H1 (cell line): ENCODE data around the gene CREG2. TPM values are rescaled to one million over a fixed set of nuclear protein-coding genes. Genes with fewer than 3 reads are reported as not detected.

ENCODE experiments used
- CTCF ChIA-PET: fragments of 300-600 bp; sonication (Branson Sonifier 250); formaldehyde crosslinking; loops from one replicate; lab custom pipeline; 2021; ENCODE audit not compliant: partially characterized antibody; lab: Charles Lee
- POLR2A ChIA-PET: fragments of 300-600 bp; sonication (Branson Sonifier 250); formaldehyde crosslinking; loops from one replicate; lab custom pipeline; 2021; ENCODE audit warnings: inconsistent platforms; ENCODE audit not compliant: partially characterized antibody; lab: Charles Lee
- DNase-seq, 2 experiments: peaks; one replicate each; pipeline versions ENCODE4 v3.0.0 to v3.0.0-alpha.2; 2010 to 2022; ENCODE audit warnings: low spot score in 2 of 2, low read depth in 1 of 2, mixed read lengths in 1 of 2
- FAIRE-seq: peaks from 2 replicates; lab custom pipeline; 2011; peaks lifted over from hg19 to GRCh38; lab: Jason Lieb, UNC
- H2AFZ ChIP-seq: 2 replicates; pipeline ENCODE4 v1.8.1; 2012; ENCODE audit warnings: low read length, inconsistent platforms
- H2AK5ac ChIP-seq: 2 replicates; pipeline ENCODE4 v1.6.1; 2013; ENCODE audit warnings: low read depth, low read length
- H2BK120ac ChIP-seq: replicated peaks from 2 replicates; pipeline ENCODE3; 2013; ENCODE audit warnings: low read depth, low read length, inconsistent platforms
- H2BK12ac ChIP-seq: 2 replicates; pipeline ENCODE4 v1.6.1; 2013; ENCODE audit warnings: low read depth, low read length
- H2BK15ac ChIP-seq: 2 replicates; pipeline ENCODE4 v1.6.1; 2013; ENCODE audit warnings: low read length
- H2BK20ac ChIP-seq: 2 replicates; pipeline ENCODE4 v1.6.1; 2013; ENCODE audit warnings: low read length
- H2BK5ac ChIP-seq: 2 replicates; pipeline ENCODE4 v1.6.1; 2013; ENCODE audit warnings: low read depth, low read length
- H3K14ac ChIP-seq: 2 replicates; pipeline ENCODE4 v1.6.1; 2013; ENCODE audit warnings: inconsistent platforms; ENCODE audit not compliant: insufficient read length
- H3K18ac ChIP-seq: 2 replicates; pipeline ENCODE4 v1.6.1; 2013; ENCODE audit warnings: low read length; ENCODE audit errors: extremely low read depth
- H3K23ac ChIP-seq: 2 replicates; pipeline ENCODE4 v1.6.1; 2013; ENCODE audit warnings: inconsistent platforms; ENCODE audit not compliant: insufficient read length
- H3K23me2 ChIP-seq: 2 replicates; pipeline ENCODE4 v1.6.1; 2013; ENCODE audit warnings: low read depth, low read length
- H3K27ac ChIP-seq: 2 replicates; pipeline ENCODE4 v1.6.1; 2011; ENCODE audit warnings: low read depth, low read length, inconsistent platforms
- H3K27me3 ChIP-seq, 4 experiments: replicated peaks in 1 of 4; 1 replicate in 1 of 4; 2 replicates in 3 of 4; pipeline versions ENCODE4 v1.6.1 to v1.8.1; 2011 to 2013; ENCODE audit warnings: low read length in 3 of 4, mild to moderate bottlenecking in 3 of 4, inconsistent platforms in 2 of 4, mixed read lengths in 2 of 4, moderate library complexity in 1 of 4; ENCODE audit not compliant: control insufficient read depth in 3 of 4, insufficient read depth in 3 of 4; ENCODE audit errors: extremely low read depth in 1 of 4
- H3K36me3 ChIP-seq, 4 experiments: 2 replicates each; pipeline versions ENCODE4 v1.6.1 to v1.8.1; 2011 to 2013; ENCODE audit warnings: mild to moderate bottlenecking in 4 of 4, low read length in 3 of 4, moderate library complexity in 2 of 4, control low read depth in 1 of 4, inconsistent platforms in 1 of 4; ENCODE audit not compliant: insufficient read depth in 4 of 4, control insufficient read depth in 2 of 4
- H3K4ac ChIP-seq: replicated peaks from 2 replicates; pipeline ENCODE3; 2013; ENCODE audit warnings: low read length, low read depth, mixed read lengths, inconsistent platforms; ENCODE audit not compliant: insufficient read length
- H3K4me1 ChIP-seq, 4 experiments: replicated peaks in 1 of 4; 1 replicate in 1 of 4; 2 replicates in 3 of 4; pipeline versions ENCODE4 v1.6.1 to v1.8.1; 2011 to 2013; ENCODE audit warnings: low read length in 3 of 4, inconsistent platforms in 2 of 4, mixed read lengths in 1 of 4; ENCODE audit not compliant: insufficient read depth in 4 of 4, control insufficient read depth in 3 of 4
- H3K4me2 ChIP-seq, 2 experiments: 2 replicates each; pipeline versions ENCODE4 v1.6.1 to v1.8.1; 2011 to 2013; ENCODE audit warnings: low read depth in 2 of 2, low read length in 2 of 2, control low read depth in 1 of 2, inconsistent platforms in 1 of 2, mild to moderate bottlenecking in 1 of 2; ENCODE audit not compliant: insufficient read depth in 1 of 2
- H3K4me3 ChIP-seq, 4 experiments: fragments of 200-600, 300-600 bp in 1 of 4; sonication (generic), shearing (Covaris generic), sonication (Bioruptor Twin) in 1 of 4; 2 replicates each; pipeline versions ENCODE4 v1.5.1 to v1.8.1; 2011 to 2016; ENCODE audit warnings: low read length in 4 of 4, low read depth in 3 of 4, control low read depth in 2 of 4, inconsistent platforms in 2 of 4, mild to moderate bottlenecking in 2 of 4, mixed read lengths in 1 of 4, moderate library complexity in 1 of 4; ENCODE audit not compliant: insufficient read depth in 2 of 4; ENCODE audit errors: extremely low read depth in 1 of 4
- H3K56ac ChIP-seq: replicated peaks from 2 replicates; pipeline ENCODE3; 2013; ENCODE audit warnings: low read depth, mild to moderate bottlenecking, mixed read lengths, low read length, inconsistent platforms; ENCODE audit not compliant: insufficient read length
- H3K79me1 ChIP-seq: 2 replicates; pipeline ENCODE4 v1.6.1; 2013; ENCODE audit warnings: low read depth, low read length, control low read depth
- H3K79me2 ChIP-seq, 2 experiments: 2 replicates each; pipeline versions ENCODE4 v1.6.1 to v1.8.1; 2012 to 2013; ENCODE audit warnings: low read length in 2 of 2, mild to moderate bottlenecking in 2 of 2, inconsistent platforms in 1 of 2; ENCODE audit not compliant: insufficient read depth in 2 of 2, control insufficient read depth in 1 of 2
- H3K9ac ChIP-seq, 4 experiments: replicated peaks in 1 of 4; 1 replicate in 1 of 4; 2 replicates in 3 of 4; pipeline versions ENCODE4 v1.6.1 to v1.8.1; 2011 to 2013; ENCODE audit warnings: low read depth in 3 of 4, low read length in 3 of 4, control low read depth in 2 of 4, mild to moderate bottlenecking in 2 of 4, moderate library complexity in 2 of 4, inconsistent platforms in 1 of 4; ENCODE audit errors: extremely low read depth in 1 of 4
- H3K9me3 ChIP-seq, 2 experiments: 2 replicates each; pipeline versions ENCODE4 v1.6.1 to v1.8.1; 2012 to 2013; ENCODE audit warnings: mild to moderate bottlenecking in 2 of 2, moderate library complexity in 2 of 2, control low read depth in 1 of 2, inconsistent platforms in 1 of 2, low read depth in 1 of 2, low read length in 1 of 2, mixed read lengths in 1 of 2; ENCODE audit not compliant: insufficient read depth in 2 of 2
- H4K20me1 ChIP-seq, 2 experiments: replicated peaks in 1 of 2; 2 replicates each; pipeline versions ENCODE3 to v1.8.1; 2011 to 2013; ENCODE audit warnings: inconsistent platforms in 2 of 2, low read length in 2 of 2, mild to moderate bottlenecking in 1 of 2; ENCODE audit not compliant: insufficient read depth in 2 of 2, control insufficient read depth in 1 of 2
- H4K5ac ChIP-seq: 2 replicates; pipeline ENCODE4 v1.6.1; 2013; ENCODE audit warnings: low read length, low read depth, mixed read lengths, inconsistent platforms; ENCODE audit not compliant: insufficient read length
- H4K8ac ChIP-seq: 2 replicates; pipeline ENCODE4 v1.8.0; 2013; ENCODE audit warnings: mild to moderate bottlenecking, moderate library complexity, low read length, inconsistent platforms; ENCODE audit not compliant: insufficient read depth; ENCODE audit errors: extremely low read depth
- H4K91ac ChIP-seq: replicated peaks from 2 replicates; pipeline ENCODE3; 2013; ENCODE audit warnings: low read length, mixed read lengths, inconsistent platforms; ENCODE audit not compliant: insufficient read length
- ASH2L ChIP-seq: fragments of 200-600, 300-600 bp; sonication (generic); IDR thresholded peaks from one replicate; pipeline ENCODE4 v1.7.1; 2017; ENCODE audit warnings: low read length
- BACH1 ChIP-seq: IDR thresholded peaks from 2 replicates; pipeline ENCODE4 v1.6.1; 2012; ENCODE audit warnings: low read length, improper control_type of control experiment
- BCL11A ChIP-seq, 2 experiments: IDR thresholded peaks; one replicate each; pipeline ENCODE4 v1.6.1; 2011; ENCODE audit warnings: low read depth in 2 of 2, low read length in 2 of 2, mild to moderate bottlenecking in 2 of 2
- JUN ChIP-seq: IDR thresholded peaks from 2 replicates; pipeline ENCODE4 v1.6.1; 2011; ENCODE audit warnings: low read depth, mild to moderate bottlenecking, improper control_type of control experiment, low read length
- RFX5 ChIP-seq: IDR thresholded peaks from 2 replicates; pipeline ENCODE4 v1.6.1; 2011; ENCODE audit warnings: low read depth, low read length, improper control_type of control experiment, borderline replicate concordance
- RXRA ChIP-seq: IDR thresholded peaks from 2 replicates; pipeline ENCODE4 v1.6.1; 2011; ENCODE audit warnings: low read depth, mild to moderate bottlenecking, low read length, moderate library complexity; ENCODE audit not compliant: insufficient read depth
- SIRT6 ChIP-seq: IDR thresholded peaks from one replicate; pipeline ENCODE4 v1.7.1; 2012; ENCODE audit warnings: low read length, inconsistent platforms
- SIX5 ChIP-seq: IDR thresholded peaks from 2 replicates; pipeline ENCODE4 v1.6.1; 2011; ENCODE audit warnings: mild to moderate bottlenecking, low read depth, low read length
- SP1 ChIP-seq: IDR thresholded peaks from 2 replicates; pipeline ENCODE4 v1.6.1; 2011; ENCODE audit warnings: low read depth, low read length
- SUZ12 ChIP-seq: fragments of 200-600 bp; sonication (generic); IDR thresholded peaks from 2 replicates; pipeline ENCODE4 v1.6.1; 2012; ENCODE audit warnings: mild to moderate bottlenecking, inconsistent platforms, low read length, moderate library complexity, mixed read lengths
- TAF1 ChIP-seq: IDR thresholded peaks from 2 replicates; pipeline ENCODE4 v1.6.1; 2011; ENCODE audit warnings: mild to moderate bottlenecking, low read depth, low read length
- TBP ChIP-seq: IDR thresholded peaks from 2 replicates; pipeline ENCODE4 v1.6.1; 2011; ENCODE audit warnings: low read depth, low read length, improper control_type of control experiment
- USF2 ChIP-seq: IDR thresholded peaks from 2 replicates; pipeline ENCODE4 v1.6.1; 2011; ENCODE audit warnings: low read length, improper control_type of control experiment
- WGBS, 2 experiments: shearing (Covaris generic) in 1 of 2; methylation state at CpG; one replicate each; pipeline versions ENCODE4 v1.1.6 to v1.1.7; 2013 to 2015; ENCODE audit warnings: low lambda C conversion rate in 2 of 2, mixed read lengths in 2 of 2, inconsistent platforms in 1 of 2, low coverage in 1 of 2, missing lambda C conversion rate in 1 of 2; ENCODE audit not compliant: insufficient replicate concordance in 2 of 2, insufficient coverage in 1 of 2, insufficient read length in 1 of 2; ENCODE audit errors: extremely low coverage in 1 of 2, missing lambda C conversion rate in 1 of 2; 5-methylcytosine and 5-hydroxymethylcytosine counted together
- polyA plus RNA-seq, 7 experiments: library from polyadenylated mRNA; depleted of rRNA in 3 of 7; stranded (reverse) in 5 of 7; unstranded in 2 of 7; fragments of >200 nt in 5 of 7; fragments of 200-250 nt in 2 of 7; gene quantifications; 1 replicate in 5 of 7; 2 replicates in 1 of 7; 4 replicates in 1 of 7; pipeline versions ENCODE4 v1.2.1 to v1.2.3, GENCODE V29; 2011 to 2013; ENCODE audit warnings: missing spikeins in 2 of 7, mixed read lengths in 2 of 7
- total RNA-seq: library from RNA; stranded (reverse); fragmentation: NEBNext Ultra II Directional; extraction: Animal tissue kit (Norgen Biotek cat#: 25700); gene quantifications from 2 replicates; pipeline ENCODE4 v1.2.1, GENCODE V29; 2021

CREG2 gene
- total and polyA plus RNA-seq, 2 of the 8 experiments (the other 6 are each of a cell fraction or from before 2014, with no cell fraction given), result 2.0 to 2.2 TPM

DNA sequence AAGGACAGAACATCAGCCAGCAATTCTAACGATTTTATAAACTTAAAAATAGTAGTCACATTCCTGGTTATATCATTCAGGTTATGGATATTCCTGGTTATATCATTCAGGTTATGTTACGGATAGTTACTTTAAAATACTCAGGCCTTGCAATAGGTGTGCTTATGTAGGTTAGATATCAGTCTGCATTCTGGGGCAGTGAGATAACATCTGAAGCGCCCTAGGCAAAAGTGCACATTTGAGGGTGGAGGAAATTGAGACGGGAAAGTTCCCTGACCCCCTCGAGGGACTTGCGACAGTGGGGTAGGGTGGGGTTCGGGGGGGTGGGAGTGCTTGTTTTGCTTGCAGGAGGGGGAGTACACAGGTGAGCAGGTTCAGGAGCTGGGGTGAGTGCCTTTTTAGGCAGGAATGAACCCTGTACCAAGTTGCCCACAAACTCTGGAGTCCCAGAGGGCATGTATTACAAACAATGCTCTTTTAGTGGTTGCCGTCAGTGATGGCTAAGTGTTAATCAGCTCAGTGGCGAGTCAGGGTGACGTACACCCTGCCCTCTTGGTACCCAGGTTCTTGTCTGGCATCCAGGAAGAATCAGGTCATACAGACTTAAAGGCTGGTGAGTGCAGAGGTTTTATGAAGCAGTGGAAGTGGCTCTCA is 31.8 kb downstream of the CREG2 start:
- Histone ChIP-seq H2BK15ac (no peak overlapping the region), H2AK5ac (no peak overlapping the region), H2BK12ac (no peak overlapping the region; the same call in 1 of the 2 replicates), H3K4me1 (peaks cover 0 to 6% (median 2%) of the 10 kb centered on the region in 4 experiments; a peak in 5 of 7 replicates), H3K27me3 (no peaks in the 10 kb centered on the region), H2BK120ac (no peak overlapping the region), H3K79me1 (no peaks in the 10 kb centered on the region), H4K20me1 (no peaks in the 10 kb centered on the region), H2BK20ac (no peak overlapping the region), H3K36me3 (no peaks in the 10 kb centered on the region), H2AFZ (no peak overlapping the region), H3K79me2 (no peaks in the 10 kb centered on the region), H3K18ac (no peak overlapping the region), H3K23ac (no peak overlapping the region), H3K14ac (no peak overlapping the region), H3K4me3 (no peak overlapping the region), H3K4me2 (no peak overlapping the region), H3K27ac (no peak overlapping the region), H3K9ac (no peak overlapping the region), H3K9me3 (no peaks in the 10 kb centered on the region), H3K4ac (no peak overlapping the region), H4K8ac (peak overlapping the region; percentile 7; the same call in 1 of the 2 replicates), H2BK5ac (no peak overlapping the region), H4K91ac (no peak overlapping the region), H4K5ac (no peak overlapping the region), H3K56ac (no peak overlapping the region), H3K23me2 (no peaks in the 10 kb centered on the region)
- FAIRE-seq (no peak), DNase-seq (no peak)
- WGBS, 2 experiments, result 91% methylated on average over 10 of the region's 10 CpGs; no CpG with 5 or more reads in 1 of the 2 experiments
- no peak for TF ChIP-seq ASH2L
- no peak for TF ChIP-seq SIRT6
- no peak for TF ChIP-seq SIX5
- TF ChIP-seq BCL11A (IDR thresholded peaks at IDR 0.05; ENCODE audit: low read depth in 2 of 2, low read length in 2 of 2), result no peak
- TF ChIP-seq TBP, result no peak
- TF ChIP-seq SP1, result no peak
- TF ChIP-seq TAF1, result no peak
- TF ChIP-seq BACH1, result no peak
- TF ChIP-seq RXRA, result no peak
- no peak for TF ChIP-seq RFX5
- no peak for TF ChIP-seq USF2
- no peak for TF ChIP-seq JUN
- no peak for TF ChIP-seq SUZ12
- POLR2A ChIA-PET, result no interaction called here
- CTCF ChIA-PET, result interaction anchor here (0.9 to 1.4 kb wide), 3 partner anchors 9 to 32 kb away, joined by 3 to 7 read pairs (median 3); partner anchors contain the start of gene CREG2
